ENCODE measurements around the gene IRAK2. TPM values are rescaled to one million over a fixed set of nuclear protein-coding genes. Genes with fewer than 3 reads are reported as not detected.
"Not testable (repeated sequence)": the region's sequence is repeated elsewhere in the genome, so short reads cannot be mapped to it uniquely, and the experiment has no call there.

The IRAK2 gene
- total RNA-seq, 4 donors from 2014 or later: 6.1 to 23.8 (median 7.6) TPM

DNA sequence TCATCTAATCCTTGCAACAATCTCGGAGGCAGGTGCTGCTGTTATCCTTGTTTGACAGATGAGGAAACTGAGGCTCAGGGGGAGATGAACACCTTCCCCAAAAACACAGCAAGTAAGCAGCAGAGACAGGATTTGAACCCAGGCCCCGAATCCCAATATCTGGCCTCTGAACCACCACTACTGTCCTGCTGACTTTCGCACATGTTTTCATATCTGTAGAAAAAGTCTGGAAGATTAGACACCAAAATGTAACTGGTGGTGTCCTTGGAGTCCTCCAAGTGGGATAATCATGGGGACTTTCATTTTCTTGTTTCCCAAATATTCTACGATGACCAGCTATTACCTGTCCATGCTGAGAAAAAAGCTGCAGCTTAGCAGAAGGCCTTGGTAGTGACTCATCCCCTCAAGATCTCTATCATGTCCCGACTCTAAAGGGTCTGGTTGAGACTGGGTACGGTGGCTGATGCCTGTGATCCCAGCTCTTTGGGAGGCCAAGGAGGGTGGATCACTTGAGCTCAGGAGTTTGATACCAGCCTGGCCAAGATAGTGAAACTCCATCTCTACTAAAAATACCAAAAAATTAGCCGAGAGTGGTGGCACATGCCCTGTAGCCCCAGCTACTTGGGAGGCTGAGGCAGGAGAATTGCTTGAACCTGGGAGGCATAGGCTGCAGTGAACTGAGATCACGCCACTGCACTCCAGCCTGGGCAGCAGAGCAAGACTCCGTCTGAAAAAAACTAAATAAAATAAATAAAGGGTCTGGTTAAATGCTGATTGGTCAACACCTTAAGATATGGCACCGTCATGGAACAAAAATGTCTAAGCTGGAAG, 8.6 kb downstream of the IRAK2 start:
- TF ChIP-seq, protein P1, sequence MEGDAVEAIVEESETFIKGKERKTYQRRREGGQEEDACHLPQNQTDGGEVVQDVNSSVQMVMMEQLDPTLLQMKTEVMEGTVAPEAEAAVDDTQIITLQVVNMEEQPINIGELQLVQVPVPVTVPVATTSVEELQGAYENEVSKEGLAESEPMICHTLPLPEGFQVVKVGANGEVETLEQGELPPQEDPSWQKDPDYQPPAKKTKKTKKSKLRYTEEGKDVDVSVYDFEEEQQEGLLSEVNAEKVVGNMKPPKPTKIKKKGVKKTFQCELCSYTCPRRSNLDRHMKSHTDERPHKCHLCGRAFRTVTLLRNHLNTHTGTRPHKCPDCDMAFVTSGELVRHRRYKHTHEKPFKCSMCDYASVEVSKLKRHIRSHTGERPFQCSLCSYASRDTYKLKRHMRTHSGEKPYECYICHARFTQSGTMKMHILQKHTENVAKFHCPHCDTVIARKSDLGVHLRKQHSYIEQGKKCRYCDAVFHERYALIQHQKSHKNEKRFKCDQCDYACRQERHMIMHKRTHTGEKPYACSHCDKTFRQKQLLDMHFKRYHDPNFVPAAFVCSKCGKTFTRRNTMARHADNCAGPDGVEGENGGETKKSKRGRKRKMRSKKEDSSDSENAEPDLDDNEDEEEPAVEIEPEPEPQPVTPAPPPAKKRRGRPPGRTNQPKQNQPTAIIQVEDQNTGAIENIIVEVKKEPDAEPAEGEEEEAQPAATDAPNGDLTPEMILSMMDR (IDR thresholded peaks at IDR 0.05): no peak
- DNase-seq (ENCODE audit: low spot score) (no peak), ATAC-seq (ENCODE audit: low FRiP score) (no peak)

DNA sequence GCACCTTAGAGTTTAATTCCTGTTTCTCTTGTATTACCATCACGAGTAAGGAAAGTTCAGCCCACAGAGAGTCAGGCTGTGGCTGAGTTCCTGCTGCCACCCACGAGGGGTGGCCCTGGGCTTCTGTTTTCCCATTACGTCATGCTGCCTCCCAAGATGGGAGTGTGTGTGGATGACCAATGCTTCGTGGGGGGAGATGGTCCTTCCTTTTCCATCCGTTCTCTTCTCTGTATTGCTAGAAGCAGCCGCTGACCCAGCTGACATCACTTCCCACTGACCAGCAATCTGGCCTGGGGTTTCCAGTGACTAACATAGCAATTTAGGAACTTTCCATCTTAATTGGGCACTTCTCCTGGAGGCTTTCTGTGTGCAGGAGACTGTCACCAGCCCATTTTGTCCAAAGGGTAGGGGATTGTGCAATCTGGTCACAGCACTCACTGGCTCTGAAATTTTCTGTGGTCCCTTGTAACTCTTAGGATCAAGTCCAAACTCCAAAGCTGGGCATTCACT, 9.3 kb downstream of the IRAK2 start:
- TF ChIP-seq, protein P1 (IDR thresholded peaks at IDR 0.05): no peak
- no peak for DNase-seq (ENCODE audit: low spot score)
- peak; percentile 89 for ATAC-seq (ENCODE audit: low FRiP score)

DNA sequence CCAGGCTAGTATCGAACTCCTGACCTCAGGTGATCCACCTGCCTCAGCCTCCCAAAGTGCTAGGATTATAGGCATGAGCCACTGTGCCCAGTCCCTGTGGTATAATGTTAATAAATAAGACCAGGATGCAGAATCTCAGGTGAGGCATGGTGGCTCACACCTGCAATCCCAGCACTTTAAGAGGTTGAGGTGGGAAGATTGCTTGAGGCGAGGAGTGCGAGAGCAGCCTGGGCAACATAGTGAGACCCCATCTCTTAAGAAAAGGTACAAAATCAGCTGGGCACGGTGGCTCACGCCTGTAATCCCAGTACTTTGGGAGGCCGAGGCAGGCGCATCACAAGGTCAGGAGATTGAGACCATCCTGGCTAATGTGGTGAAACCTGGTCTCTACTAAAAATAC, 10.6 kb downstream of the IRAK2 start:
- not testable (repeated sequence) for ATAC-seq (ENCODE audit: low FRiP score); DNase-seq (ENCODE audit: low spot score)

DNA sequence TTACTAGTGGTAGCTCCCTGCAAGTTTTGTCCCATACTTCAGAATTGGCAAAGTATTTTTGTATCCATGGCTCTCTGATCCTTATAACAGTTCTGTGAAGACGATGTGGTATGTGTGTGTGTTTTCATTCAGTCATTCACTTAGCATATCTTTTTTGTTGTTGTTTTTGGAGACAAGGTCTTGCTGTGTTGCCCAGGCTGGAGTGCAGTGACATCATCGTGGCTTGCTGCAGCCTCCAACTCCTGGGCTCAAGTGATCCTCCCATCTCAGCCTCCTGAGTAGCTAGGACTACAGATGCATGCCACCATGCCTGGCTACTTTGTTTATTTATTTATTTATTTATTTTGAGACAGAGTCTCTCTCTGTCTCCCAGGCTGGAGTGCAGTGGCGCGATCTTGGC, 11.4 kb downstream of the IRAK2 start:
- DNase-seq (ENCODE audit: low spot score); ATAC-seq (ENCODE audit: low FRiP score): not testable (repeated sequence)

DNA sequence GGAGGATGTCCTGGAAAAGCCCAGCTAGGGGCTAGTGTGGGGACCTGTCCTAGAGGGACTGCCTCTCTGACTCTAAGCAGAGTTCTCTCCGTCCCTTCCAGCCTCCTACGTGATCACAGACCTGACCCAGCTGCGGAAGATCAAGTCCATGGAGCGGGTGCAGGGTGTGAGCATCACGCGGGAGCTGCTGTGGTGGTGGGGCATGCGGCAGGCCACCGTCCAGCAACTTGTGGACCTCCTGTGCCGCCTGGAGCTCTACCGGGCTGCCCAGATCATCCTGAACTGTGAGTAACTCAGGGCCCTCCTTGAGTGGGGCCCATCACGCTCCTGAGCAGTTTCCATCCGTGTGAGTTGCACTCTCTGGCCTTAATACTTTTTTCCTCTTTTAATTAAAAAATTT, 13.0 kb downstream of the IRAK2 start:
- TF ChIP-seq, protein P1 (IDR thresholded peaks at IDR 0.05): no peak
- ATAC-seq (ENCODE audit: low FRiP score) (no peak), DNase-seq (ENCODE audit: low spot score) (no peak)

DNA sequence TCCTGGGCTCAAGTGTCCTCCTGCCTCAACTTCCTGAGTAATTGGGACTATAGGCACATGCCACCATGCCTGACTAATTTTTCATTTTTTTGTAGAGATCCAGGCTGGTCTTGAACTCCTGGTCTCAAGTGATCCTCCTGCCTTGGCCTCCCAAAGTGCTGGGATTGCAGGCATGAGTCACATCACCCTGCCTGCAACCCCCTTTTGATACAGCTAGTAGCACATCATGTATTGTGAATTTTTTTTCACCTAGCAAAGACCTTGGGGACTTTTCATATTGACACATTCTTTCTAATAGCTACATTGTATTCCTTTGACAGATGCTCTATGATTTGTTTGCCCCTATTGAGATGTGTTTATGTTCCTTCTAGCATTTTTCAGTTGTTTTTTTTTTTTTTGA, 14.2 kb downstream of the IRAK2 start:
- TF ChIP-seq, protein P1 (IDR thresholded peaks at IDR 0.05): no peak

DNA sequence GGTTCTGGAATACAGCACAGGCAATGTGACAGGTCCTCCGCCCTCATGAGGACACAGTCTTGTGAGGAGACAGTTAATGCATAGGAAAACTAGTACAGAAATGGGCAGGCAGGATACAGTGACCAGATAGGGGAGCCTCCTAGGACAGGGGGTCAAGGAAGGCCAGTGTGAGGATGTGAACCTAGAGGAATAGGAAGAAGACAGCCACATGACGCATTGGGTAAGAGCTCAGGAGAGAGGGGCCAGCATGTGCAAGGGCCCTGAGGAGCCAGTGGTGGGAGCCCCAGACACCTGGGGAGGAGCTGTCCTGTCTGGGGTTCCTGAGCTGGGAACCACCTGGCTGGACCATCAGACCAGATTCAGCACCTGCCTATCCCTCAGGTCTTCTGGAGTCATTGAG, 15.6 kb downstream of the IRAK2 start:
- DNase-seq (ENCODE audit: low spot score) (no peak), ATAC-seq (ENCODE audit: low FRiP score) (no peak)
- TF ChIP-seq, protein P1 (IDR thresholded peaks at IDR 0.05): no peak

More for the DNA sequence above, 14.2 kb downstream of the IRAK2 start:
- ATAC-seq (ENCODE audit: low FRiP score) (no peak), DNase-seq (ENCODE audit: low spot score) (no peak)

DNA sequence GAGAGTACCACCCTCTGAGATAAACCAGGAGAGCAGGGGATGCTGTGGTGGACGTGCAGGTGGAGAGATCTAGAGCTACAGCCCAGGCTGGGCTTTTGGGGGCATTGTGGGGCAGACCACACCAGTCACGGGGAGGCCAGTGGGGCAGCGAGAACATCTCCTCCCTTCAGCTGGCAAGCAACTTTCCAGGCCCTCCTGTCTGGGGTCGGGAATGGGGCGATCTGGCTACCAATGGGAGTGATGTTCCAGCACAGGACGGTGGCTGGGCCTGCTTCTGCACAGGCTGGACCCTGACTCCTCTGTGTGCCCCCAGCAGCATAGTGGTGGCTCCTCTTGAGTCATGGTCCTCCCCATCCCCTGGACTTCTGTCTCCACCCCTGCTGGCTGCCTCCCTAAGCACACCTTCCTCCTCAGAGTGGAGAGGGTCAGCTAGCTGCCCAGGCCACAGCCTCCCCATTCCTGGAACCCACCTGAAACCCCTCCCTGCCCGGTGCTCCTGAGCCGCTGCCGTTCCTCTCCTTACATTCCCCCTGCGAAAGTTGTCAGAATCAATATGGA, 16.1 kb downstream of the IRAK2 start:
- ATAC-seq (ENCODE audit: low FRiP score): no peak
- DNase-seq (ENCODE audit: low spot score): no peak
- TF ChIP-seq, protein P1 (IDR thresholded peaks at IDR 0.05): no peak

Measured in omental fat pad (tissue), 4 donors.